Measurements from ENCODE around the gene ICA1L. TPM values are rescaled to one million over a fixed set of nuclear protein-coding genes. Genes with fewer than 3 reads are reported as not detected.

ICA1L gene
- polyA plus RNA-seq, 3 donors: 12.8 to 13.6 (median 13.3) TPM

DNA sequence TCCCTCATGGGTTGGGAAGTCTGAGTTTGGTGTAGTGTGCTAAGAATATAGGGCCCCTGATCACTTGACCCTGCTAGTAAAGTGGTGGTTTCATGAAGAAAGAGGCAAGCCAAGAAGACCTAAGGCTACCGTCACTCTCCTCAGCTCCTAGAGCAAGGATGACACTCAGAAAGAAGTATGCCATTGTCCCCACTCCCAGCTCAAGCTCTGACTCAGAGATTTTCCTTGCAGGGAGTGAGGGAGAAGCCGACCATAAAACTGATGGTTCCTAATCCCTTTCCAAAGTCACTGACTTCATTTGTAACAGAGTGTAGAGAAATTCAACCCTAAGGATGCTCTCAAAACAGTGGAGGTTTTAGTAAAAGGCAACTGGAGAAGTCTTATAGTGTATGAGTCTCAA is 80.9 kb downstream of the ICA1L start:
- DNase-seq (ENCODE audit: low read depth in 3 of 3, low spot score in 2 of 3): no peak

- no peak for DNase-seq (ENCODE audit: low read depth in 3 of 3, low spot score in 2 of 3)
These were observed 84.7 kb downstream of the ICA1L start for GRCh38 chr2:202786842-202787241.

GRCh38 chr2:202782940-202783558 is 88.5 kb downstream of the ICA1L start:
- DNase-seq (ENCODE audit: low read depth in 3 of 3, low spot score in 2 of 3): no peak

DNA sequence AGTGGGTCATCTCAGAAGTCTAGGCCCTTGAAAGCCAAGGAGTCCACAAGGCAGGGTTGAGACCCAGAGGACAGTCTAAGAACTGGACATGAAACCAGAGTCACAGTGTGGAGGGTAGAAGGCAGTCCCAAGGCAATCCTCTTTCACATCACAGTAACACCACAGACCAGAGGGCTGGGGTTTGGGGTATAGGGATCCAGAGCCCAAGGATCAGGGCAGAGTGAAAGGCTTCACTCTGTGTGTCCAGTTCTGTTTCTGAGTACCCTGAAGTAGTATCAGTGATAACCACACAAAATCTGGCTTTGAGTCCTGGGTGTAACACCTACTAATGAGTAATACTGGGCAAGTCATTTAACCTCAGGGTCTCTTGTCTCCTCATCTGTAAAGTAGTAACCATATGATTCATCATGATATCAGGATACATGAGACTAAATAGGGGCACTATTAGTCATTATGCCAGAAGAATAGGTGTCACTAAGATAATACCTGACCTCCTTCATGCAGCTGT is 91.0 kb downstream of the ICA1L start:
- DNase-seq (ENCODE audit: low read depth in 3 of 3, low spot score in 2 of 3): no peak

DNA sequence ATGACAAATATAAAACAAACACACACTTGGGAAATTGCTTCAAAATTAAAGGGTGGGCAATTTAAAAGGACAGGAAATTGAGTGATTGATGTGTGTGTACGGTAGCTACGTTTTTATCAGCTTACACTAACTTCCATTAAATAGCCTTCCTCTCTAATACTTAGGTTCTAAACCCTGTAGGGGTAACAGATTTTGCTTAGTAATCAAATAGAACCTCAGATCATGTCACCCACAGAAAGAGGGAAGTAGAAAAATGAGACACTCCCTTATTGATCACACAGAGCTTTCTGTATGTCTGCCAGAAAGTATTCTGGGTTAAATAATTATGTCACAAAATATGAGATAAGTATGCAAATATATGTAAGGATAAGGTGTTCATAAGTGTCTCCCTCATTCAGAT is 93.3 kb downstream of the ICA1L start:
- DNase-seq (ENCODE audit: low read depth in 3 of 3, low spot score in 2 of 3): no peak

DNA sequence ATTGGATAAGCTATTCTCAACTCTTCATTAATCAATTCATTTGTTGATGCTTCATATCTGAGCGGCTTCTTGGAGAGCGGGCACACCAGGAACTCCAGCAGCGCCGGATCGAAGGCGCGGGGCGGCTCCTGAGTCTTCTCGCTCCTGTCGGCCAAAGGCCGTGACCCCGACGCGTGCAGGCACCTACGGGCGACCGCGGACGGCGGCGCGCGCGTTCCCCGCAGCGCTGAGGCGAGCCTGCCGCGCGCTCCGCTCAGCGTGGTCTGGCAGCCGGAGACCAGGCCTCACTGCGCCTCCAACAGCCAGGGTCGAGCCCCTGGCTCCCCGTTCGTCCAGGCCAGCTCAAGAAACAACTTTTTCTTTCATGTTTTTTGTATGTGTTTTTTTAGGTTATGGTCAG is 97.5 kb downstream of the ICA1L start:
- no peak for DNase-seq (ENCODE audit: low read depth in 3 of 3, low spot score in 2 of 3)

DNA sequence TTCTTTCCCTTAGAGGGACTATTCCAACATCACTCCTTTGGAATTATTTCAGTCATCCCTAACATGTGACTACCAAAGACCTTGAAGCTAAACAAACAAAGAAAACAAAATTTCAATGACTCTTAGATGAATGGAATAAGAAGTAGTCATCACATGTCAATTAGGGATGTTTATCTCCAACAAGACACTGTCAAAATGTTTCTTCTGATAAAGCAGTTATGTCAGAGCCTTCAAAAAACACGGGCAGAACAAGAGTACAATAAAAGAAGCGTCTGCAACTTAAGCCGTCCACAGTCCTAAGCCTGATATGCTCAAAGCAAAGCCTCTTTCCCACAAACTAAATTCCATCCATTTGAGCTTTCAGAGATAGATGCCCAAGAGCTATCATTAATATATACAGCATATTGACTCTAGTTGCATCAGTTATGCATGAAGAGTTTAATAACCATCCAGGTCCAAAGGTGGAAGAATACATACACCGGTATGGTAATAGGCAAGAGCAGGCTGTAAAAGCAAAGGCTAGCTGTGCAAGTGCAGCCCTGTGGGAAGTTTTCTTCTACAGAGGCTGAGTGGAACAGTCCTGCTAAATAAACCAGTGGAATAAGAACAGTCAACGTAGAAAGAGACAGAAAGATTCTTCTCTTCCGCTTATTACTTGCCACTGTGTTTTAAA is 98.1 kb downstream of the ICA1L start:
- no peak for DNase-seq (ENCODE audit: low read depth in 3 of 3, low spot score in 2 of 3)

DNA sequence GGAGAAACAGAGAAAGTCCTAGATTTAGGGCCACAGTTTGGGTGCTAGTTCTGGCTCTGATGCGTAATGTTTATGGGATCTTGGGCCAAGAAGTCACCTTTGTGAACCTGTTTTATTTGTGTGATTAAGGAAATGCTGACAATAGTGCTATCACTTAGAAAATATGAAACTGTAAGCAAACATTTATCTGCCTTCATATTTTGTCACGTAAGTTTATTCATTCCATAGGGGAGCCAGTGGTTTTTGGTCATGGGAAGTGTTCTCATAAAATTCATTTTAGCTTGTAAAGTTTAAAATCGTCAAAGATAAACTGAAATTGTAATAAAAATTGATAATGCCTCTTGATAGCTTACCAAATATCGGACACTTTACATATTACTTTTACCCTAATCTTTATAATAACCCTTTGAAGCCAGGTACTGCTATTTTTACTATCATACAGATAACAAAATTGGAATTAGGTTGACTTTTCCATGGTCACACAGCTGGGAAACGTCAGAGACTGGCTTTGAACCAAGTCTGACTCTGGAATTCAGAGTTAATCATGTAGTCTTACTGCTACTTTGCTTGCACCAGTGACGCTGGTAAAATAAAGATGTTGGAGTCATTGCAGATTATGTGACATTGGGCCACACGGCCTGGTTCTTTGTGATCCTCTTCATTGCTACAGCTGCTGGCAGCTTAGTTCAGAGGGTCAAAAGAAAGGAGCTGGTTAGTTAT is 99.7 kb downstream of the ICA1L start:
- DNase-seq (ENCODE audit: low read depth in 3 of 3, low spot score in 2 of 3): peak; percentile 18 to 39 (median 32)

- no peak for DNase-seq (ENCODE audit: low read depth in 3 of 3, low spot score in 2 of 3)
These were observed 100.2 kb downstream of the ICA1L start for GRCh38 chr2:202771336-202771735.

DNA sequence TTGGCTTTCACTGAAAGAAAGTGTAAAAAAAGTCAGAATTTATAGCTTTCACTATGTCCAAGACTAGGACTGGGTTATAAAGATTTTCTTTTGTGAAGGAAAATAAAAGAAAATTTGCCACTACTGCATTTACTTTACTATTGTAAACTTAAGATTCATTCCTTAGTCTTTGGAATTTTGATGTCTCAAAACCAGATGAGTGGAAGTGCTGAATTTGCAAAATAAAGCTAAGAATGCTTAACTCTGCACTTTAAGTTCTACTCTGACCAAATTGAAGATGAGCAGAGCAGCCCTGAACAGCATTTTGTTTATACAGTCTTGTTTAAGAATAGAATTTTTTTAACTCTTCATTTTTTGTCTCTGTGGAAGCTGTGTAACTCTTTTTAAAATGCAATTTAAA is 102.4 kb downstream of the ICA1L start:
- DNase-seq (ENCODE audit: low read depth in 3 of 3, low spot score in 2 of 3): no peak

GRCh38 chr2:202768273-202768672 is 103.3 kb downstream of the ICA1L start:
- DNase-seq (ENCODE audit: low read depth in 3 of 3, low spot score in 2 of 3): no peak

- no peak for DNase-seq (ENCODE audit: low read depth in 3 of 3, low spot score in 2 of 3)
These were observed 106.1 kb downstream of the ICA1L start for GRCh38 chr2:202765436-202765835.

DNA sequence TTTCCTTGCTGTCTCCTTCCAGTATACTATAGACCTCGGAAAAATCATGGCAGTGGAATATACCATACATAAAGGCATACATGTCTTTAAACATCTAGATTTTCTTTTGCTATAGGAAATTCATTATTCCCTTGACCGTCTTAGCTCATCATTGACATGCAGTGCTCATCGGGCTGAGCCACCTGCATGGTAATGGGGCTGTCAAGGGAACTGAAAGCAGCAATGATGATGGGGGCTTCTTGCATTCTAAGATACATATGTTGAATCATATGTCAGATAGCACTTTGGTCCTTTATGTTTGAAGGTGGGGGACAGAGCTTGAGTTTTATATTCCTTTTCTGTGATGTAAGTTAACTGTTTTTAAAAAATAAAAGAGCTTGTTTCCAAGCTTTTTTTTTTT is 106.6 kb downstream of the ICA1L start:
- no peak for DNase-seq (ENCODE audit: low read depth in 3 of 3, low spot score in 2 of 3)

GRCh38 chr2:202763916-202764315 is 107.7 kb downstream of the ICA1L start:
- DNase-seq (ENCODE audit: low read depth in 3 of 3, low spot score in 2 of 3): no peak

- no peak for DNase-seq (ENCODE audit: low read depth in 3 of 3, low spot score in 2 of 3)
These were observed 109.0 kb downstream of the ICA1L start for GRCh38 chr2:202762556-202762955.

- DNase-seq (ENCODE audit: low read depth in 3 of 3, low spot score in 2 of 3): no peak
These were observed 110.7 kb downstream of the ICA1L start for GRCh38 chr2:202760848-202761247.

DNA sequence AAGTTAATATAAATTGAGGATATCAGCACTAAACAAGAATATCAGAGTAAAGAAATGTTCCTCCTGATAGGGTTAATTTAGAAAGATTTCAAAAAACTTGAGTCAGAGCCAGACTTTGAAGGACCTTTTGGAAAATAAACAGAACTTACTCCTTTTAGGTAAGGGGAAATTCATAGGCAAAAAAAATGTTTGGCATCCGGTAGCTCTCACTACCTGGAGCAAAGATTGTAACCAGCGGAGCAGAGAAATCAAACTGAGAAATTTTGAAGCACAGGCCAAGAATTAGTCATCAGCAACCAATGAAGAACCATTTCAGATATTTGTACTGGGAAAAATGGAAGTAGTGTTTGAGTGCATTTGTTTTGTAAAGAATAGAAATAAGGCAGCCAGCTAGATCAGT is 113.0 kb downstream of the ICA1L start:
- DNase-seq (ENCODE audit: low read depth in 3 of 3, low spot score in 2 of 3): no peak

- DNase-seq (ENCODE audit: low read depth in 3 of 3, low spot score in 2 of 3): no peak
These were observed 113.4 kb downstream of the ICA1L start for GRCh38 chr2:202758128-202758527.

DNA sequence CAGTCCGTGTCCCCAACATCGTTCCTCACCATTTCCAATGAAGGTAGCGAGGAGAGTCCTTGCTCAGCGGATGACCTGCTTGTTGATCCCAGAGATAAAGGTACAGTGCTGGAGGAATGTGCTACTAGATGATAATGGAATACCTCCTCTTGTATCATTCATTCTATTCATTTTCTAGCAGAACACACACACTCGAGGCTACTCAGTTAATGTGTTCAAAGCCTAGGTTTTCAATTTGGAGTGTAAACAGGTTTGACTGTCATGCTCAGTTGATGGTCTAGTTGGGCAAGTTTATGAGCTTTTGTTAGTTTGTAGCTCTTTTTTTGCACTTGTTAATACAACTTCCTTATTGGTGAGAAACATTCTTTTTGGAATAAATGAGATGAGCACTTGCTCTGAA is 114.2 kb downstream of the ICA1L start:
- DNase-seq (ENCODE audit: low read depth in 3 of 3, low spot score in 2 of 3): no peak

- no peak for DNase-seq (ENCODE audit: low read depth in 3 of 3, low spot score in 2 of 3)
These were observed 115.0 kb downstream of the ICA1L start for GRCh38 chr2:202756598-202756997.

DNA sequence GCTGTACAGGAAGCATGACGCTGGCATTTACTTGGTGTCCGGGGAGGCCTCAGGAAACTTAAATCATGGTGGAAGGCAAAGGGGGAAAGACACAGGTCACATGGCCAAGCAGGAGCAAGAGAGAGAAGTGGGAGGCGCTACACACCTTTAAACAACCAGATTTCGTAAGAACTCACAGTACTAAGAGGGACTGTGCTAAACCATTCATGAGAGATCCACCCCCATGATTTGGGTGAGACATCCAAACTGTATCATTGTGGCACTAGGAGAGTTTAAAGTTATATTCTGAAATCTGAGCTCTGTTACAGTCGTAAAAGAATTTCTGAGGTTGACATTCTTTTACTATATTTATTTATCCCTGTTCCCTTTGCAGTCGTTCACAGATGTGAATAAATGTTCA is 116.6 kb downstream of the ICA1L start:
- no peak for DNase-seq (ENCODE audit: low read depth in 3 of 3, low spot score in 2 of 3)

GRCh38 chr2:202752071-202752470 is 119.5 kb downstream of the ICA1L start:
- no peak for DNase-seq (ENCODE audit: low read depth in 3 of 3, low spot score in 2 of 3)
